ENCODE results near the gene NECTIN4.
"Not testable (repeated sequence)": the region's sequence is repeated elsewhere in the genome, so short reads cannot be mapped to it uniquely, and the experiment has no call there.

NECTIN4 gene

GRCh38 chr1:161054232-161054631 is 35.1 kb downstream of the NECTIN4 start:
- DNase-seq (ENCODE audit: low spot score): no peak

- DNase-seq (ENCODE audit: low spot score): no peak
These were observed 36.5 kb downstream of the NECTIN4 start for GRCh38 chr1:161052899-161053298.

DNA sequence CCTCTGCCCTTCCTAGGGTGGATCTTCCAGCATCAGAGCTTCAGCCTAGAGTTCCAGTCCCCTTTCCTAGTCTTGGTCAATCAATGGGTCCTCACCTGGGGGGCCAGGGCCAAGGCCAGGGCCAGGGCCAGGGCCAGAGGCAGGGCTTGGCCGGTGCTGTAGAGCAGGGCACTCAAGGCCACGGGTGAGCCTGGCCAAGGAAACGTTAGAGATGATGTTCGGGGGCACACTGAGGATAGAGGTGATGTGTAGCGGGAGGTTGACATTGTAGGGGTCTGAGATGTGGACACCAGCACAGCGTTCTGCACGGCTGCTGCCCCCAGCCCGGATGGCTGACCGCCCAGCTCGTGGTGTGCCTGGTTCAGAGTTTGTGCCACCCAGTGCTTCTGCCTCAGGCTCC is 38.1 kb downstream of the NECTIN4 start:
- no peak for DNase-seq (ENCODE audit: low spot score)

GRCh38 chr1:161048949-161049722 is 40.2 kb downstream of the NECTIN4 start:
- DNase-seq (ENCODE audit: low spot score): no peak

- DNase-seq (ENCODE audit: low spot score): no peak
These were observed 41.6 kb downstream of the NECTIN4 start for GRCh38 chr1:161047436-161048420.

GRCh38 chr1:161046605-161047228 is 42.6 kb downstream of the NECTIN4 start:
- no peak for DNase-seq (ENCODE audit: low spot score)

DNA sequence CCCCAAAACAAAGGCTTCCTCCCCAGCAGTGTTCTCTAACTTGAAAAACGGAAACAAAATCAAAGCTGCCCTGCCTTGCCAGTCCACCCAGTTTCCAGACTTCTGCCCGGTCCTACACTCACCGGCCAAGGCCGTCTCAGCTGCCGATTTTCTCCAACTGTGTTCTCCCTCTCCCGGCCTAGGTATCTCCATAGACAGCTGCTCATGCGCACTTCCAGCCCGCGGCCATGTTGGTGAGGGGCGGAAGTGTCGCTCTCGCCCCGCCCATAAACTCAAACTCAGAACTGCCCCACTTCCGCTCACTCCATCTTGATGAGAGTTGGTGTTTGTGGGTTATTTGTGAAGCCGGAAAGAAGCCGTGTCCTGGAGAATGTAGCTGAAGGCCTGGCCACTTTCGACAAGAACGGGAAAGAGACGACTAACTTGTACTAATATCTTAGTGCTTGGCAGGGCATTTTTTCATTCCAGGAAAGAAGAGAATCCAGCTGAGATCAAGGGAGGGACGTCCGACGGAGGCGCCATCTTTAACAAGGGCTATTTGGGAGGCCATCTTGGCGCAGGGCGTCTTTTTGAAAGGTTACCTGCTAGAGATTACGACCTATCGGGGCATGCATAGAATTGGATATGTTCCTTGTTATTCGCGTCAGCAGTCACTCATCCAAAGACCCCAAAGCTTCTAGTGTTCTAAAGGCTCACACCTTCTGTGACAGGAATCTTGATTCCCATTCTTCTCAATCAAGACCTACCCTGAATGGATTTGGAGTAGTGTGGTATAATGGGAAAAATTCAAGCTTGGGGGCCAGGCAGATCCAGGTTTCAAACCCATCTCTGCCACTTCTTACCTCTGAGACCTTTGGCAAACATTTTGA is 43.4 kb downstream of the NECTIN4 start, which contains the start of gene USF1:
USF1 (minus strand) TSS at position 242 of the 869 bp plus-strand sequence. CDS start 2,702 bp downstream, outside the sequence.
- peak; percentile 98 for DNase-seq (ENCODE audit: low spot score)

DNA sequence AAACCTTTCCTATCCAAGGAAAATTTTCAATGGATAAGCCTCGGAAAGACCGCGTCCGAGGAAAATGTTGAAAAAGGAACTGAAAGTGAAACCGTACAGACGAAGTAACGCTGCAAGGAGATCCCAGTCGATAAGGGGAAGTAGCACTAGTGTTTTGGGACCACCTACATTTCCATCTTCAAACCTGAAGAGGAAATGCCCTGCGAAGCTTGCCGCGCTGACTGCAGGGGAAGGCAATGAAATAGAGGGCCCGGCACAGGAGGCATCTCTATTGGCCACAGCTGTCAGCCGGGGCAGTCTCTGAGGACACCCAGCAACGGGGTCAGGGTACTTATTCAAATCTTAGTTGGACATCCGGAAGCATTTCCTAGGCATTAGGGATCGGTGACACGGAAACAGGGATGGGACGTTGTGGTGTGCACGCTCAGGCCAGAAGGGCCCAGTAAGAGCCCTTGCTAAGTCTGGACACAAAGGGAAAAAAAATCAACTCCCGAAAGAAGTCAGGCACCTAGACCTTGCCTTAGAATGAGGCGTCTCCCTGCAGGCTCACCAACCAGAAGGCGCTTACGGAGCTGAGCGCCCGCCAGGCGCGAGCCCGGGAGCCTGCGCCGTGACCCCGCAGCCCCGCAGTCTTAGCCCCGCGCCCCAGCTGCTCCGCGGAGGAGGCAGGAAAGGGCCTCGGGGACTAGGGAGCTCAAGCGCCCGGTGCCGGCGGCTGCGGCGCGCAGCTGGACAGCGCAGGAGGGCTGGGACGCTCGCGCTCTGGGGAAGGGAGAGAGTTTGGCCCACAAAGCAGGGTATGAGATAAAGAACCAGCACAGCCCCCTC is 44.2 kb downstream of the NECTIN4 start:
- peak; percentile 78 for DNase-seq (ENCODE audit: low spot score)

GRCh38 chr1:161044535-161044907 is 44.8 kb downstream of the NECTIN4 start:
- DNase-seq (ENCODE audit: low spot score): peak; percentile 32

- no peak for DNase-seq (ENCODE audit: low spot score)
These were observed 49.8 kb downstream of the NECTIN4 start for GRCh38 chr1:161039546-161039945.

DNA sequence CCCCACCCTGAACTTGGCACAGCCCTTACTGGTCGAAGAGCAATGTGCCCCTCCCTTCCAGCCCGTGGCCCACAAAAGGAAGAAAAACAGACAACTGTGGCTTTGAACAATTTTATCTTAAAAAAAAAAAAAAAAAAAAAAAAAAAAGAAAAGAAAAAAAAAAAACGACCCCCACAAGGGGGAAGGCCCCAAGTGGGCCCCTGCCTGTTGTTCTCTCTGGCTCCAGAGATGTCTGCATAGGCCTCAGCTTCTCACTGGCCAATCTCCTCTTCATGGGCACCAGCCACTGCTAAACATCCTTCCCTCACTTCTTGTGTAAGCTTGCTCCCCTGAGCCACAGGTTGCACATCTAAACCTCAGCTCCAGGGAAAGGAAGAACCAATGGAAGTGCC is 50.2 kb downstream of the NECTIN4 start:
- DNase-seq (ENCODE audit: low spot score): no peak

DNA sequence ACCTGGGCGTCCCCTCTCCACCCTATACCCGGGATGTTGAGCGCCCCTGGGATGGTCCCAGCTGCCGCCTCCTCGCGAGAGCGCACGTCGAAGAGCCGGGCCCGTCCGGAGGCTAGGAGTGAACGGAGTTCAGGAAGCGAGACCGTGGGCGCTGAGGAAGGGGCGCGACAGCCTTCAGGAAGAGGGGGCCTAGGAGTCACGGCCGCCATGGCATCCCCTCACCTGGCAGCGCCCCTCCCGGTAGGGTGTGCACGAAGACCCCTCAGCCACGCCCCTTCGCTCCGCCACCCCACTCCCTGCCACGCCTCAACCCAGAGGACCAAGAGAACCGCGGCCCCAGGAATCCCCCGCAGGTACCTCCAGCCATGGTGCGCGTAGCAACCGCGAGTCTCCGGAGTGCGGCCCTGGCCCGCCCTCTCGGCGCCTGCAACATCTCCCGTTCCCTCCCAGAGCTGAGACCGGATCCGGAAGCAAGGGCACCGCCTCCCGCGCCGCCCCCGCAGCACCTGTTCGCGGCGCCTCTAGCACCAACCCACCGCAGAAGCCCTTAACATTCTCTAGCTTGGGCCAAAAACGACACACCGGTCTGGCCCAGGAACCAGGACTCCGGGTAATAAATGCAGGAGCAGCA is 50.7 kb downstream of the NECTIN4 start, which contains the start of gene TSTD1:
TSTD1 (minus strand) TSS at position 442 of the 631 bp plus-strand sequence; CDS start at position 367, 75 bp downstream.
- no peak for DNase-seq (ENCODE audit: low spot score)

DNA sequence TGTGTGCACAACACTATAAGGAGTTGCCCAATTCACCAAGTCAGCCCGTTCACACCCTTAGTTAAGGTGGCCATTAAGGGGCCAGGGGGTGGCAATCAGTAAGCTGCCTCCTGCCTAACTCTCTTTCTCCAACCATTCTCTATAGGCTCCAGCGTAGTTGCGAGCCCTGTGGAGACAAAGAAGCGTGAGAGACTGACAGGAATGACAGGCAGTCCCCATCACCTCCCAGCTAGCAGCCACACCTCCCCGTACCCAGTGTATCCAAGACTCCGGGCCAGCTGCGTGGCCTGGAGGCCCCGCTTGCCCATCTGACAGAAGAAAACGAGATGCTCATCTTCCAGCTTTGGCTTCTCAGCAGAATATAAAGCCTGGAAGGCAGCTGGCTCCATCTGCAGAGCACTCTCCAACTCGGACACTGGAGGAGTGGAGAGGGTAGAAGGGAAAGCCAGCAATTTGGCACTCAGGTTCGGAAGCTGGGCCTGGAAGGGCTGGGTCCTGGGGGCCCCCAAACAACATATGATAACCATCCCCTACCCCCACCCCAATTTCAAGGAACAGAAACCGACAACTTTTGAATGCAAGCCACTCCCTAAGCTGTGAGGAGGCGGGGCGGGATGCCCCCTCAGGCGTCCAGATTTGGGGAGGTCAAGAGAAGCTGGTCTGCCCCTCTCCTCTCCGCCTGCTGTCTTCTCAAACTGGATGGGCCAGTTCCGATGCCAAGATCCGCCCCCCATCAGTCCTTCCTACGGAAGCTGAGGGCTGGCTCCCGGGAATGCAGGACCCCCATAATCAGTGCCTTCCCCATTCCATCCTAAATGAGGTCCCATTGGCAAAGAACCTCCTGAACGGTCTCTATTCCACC is 51.5 kb downstream of the NECTIN4 start:
- DNase-seq (ENCODE audit: low spot score): no peak

DNA sequence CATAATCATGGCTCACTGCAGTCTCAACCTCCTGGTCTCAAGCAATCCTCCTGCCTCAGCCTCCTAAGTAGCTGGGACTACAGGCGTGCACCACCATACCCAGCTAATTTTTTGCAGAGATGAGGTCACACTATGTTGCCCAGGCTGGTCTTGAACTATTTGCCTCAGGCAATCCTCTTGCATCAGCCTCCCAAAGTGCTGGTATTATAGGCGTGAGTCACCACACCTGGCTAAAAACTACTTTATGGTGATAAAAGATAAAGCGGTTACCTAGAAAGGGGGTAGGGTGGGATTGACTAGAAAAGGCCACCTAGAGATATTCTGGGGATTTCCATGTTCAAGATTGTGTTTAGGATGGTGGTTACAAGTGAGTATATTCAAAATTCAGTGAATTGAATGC is 55.6 kb downstream of the NECTIN4 start:
- no peak for DNase-seq (ENCODE audit: low spot score)

DNA sequence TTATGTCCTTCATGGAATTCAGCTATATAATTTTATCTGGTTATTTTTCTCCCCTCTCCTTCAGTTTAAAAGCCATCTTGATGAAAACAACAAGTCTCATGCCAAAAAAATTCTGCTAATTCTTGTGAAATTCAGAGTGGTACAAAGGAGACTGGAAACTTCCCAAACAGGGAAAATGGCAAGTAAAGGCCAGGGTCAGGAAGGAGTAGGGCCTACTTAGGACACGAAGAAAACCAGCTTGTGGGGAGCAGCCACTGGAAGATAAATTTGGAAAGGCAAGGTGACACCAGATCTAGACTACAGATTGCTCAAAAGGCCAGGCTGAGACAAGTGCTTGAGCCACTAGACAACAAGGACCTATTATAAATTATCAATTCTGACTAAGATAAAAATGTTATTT is 56.9 kb downstream of the NECTIN4 start:
- DNase-seq (ENCODE audit: low spot score): no peak

GRCh38 chr1:161031874-161032273 is 57.5 kb downstream of the NECTIN4 start:
- DNase-seq (ENCODE audit: low spot score): no peak

DNA sequence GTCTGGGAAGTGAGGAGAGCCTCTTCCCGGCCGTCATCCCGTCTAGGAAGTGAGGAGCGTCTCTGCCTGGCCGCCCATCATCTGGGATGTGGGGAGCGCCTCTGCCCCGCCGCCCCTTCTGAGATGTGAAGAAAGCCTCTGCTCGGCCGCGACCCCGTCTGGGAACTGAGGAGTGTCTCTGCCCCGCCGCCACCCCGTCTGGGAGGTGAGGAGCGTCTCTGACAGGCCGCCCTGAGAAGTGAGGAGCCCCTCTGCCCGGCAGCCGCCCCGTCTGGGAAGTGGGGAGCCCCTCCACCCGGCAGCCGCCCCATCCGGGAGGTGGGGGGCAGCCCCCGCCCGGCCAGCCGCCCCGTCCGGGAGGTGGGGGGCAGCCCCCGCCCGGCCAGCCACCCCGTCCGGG is 59.9 kb downstream of the NECTIN4 start:
- DNase-seq (ENCODE audit: low spot score): not testable (repeated sequence)

GRCh38 chr1:161026954-161027353 is 62.4 kb downstream of the NECTIN4 start:
- not testable (repeated sequence) for DNase-seq (ENCODE audit: low spot score)

GRCh38 chr1:161022432-161022831 is 66.9 kb downstream of the NECTIN4 start:
- DNase-seq (ENCODE audit: low spot score): not testable (repeated sequence)
